Ecto neural progenitor cell (in vitro differentiated cells): Measurements from ENCODE around the gene C1orf52.

ENCODE experiments used
- DNase-seq: peaks from one replicate; pipeline ENCODE4 v3.0.0-alpha.2; 2018; ENCODE audit warnings: low spot score

The C1orf52 gene

DNA sequence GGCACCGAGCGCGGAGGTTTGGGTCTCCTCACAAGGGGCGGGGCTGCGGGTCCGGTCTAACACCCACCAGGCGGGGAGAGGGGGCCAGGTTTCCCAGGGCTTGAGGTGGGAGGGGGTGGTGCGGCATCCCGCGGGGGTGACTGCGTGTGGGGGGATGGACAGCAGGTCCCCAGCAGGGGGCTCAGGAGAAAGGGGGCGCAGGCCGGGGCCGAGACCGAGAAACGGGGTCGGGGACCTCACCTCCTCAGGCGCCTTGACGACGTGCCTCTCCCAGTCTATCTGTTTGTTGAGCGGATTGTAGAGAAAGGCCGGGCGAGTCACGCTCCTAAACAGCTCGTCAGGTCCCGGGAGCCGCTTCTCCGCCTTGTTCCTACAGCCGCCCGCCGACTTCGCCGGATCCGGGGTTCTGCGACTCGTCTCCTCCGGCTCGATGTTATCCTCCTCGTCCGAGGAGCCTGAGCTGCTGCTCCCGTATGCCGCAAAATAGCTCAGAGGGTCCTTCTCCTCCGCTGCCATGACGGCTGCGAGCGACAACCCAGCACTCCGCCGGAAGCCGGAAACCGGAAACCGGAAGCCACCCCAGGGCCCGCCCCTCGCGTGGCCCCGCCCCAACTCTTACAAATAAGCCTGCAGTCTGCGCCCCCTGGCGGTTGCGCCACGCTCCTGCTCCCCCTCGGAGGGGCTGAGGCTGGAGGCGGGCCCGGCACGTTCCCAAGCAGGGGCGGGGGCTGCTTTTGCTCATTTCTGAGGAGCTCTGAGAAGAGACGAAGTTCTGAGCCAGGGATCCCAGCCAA is at the start of gene C1orf52:
Gene C1orf52 (minus strand): TSS at position 545 of the 794 bp plus-strand sequence. CDS start 29 bp downstream, at position 516.
- peak; percentile 99 for DNase-seq

DNA sequence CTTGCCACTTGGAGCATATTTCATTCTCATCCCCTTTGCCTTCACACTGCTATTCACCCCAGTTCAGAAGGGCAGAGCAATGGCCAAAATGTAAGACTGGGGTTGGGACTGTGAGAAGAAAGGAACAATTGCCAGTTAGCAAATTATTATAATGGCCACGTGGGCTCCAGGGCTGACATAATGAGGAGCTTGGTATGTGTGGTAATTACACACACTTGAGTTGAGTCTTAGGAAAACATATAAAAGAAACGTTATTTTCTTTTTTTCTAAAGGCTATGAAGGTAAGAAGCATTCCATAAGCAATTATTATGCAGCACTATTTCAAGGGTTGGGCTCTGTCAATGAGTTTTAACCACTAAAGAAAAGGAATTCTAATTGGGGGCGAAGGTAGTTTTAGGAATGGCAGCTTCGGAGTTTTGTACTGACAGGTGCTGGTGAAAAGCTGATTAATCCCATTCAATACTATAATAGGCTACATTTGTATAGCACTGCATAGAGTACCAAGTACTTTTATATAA is 49.4 kb upstream of the C1orf52 start:
- DNase-seq, result no peak

DNA sequence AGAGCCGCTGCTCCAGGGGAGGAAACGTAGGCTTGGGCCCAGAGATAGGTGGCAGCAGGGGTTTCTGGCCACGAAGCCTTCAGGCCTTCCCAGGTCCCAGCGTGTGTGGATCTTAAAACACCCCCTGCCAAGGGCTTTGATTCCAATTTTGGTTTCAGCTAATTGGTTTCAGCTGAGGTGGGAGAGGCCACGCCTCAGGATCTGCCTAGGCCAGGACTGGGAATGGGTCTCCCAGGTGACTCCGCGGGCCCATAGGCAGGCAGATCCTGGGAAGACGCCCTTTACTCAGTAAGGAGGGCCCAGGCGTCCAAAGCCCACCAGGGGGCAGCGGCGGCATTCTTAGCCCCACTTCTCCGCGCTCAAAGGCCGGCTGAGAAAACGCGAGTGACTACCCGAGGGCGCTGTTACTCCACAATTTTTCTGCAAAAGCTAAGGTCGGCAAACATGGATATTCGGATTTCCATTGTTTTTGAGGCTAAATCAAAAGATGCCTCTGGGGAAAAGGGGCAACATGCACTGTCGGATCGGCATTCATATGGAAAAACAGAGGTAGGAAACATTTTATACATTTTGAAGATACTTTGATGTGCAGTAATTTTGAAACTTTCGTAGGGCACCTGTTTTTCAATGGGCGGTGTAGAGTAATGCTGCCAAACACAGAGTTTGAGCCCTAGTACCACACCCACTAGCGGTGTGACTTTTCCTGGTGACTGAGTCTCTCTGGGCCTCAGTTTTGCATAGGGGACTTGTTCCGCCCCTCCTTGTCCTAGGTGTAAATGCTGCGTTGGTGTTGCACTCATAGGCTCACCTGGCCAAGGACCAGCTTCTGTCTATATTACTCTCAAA is 48.7 kb upstream of the C1orf52 start:
- peak; percentile 91 for DNase-seq

DNA sequence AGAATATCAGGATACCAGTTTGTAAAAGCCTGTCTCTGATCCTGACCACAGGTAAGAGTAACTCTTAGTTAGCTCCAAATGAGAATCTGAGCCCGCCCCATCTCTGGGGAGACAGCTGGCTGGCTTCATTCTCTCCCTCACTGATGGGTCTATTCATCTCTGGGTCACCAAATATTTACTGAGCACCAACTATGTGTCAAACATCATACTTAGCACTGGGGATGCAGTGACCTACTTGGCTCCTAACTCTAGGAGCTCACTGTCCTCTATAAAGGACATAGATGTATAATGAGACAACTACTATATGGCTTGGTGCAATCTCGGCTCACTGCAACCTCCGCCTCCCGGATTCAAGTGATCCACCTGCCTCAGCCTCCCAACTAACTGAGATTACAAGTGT is 46.8 kb upstream of the C1orf52 start:
- DNase-seq, result no peak

DNA sequence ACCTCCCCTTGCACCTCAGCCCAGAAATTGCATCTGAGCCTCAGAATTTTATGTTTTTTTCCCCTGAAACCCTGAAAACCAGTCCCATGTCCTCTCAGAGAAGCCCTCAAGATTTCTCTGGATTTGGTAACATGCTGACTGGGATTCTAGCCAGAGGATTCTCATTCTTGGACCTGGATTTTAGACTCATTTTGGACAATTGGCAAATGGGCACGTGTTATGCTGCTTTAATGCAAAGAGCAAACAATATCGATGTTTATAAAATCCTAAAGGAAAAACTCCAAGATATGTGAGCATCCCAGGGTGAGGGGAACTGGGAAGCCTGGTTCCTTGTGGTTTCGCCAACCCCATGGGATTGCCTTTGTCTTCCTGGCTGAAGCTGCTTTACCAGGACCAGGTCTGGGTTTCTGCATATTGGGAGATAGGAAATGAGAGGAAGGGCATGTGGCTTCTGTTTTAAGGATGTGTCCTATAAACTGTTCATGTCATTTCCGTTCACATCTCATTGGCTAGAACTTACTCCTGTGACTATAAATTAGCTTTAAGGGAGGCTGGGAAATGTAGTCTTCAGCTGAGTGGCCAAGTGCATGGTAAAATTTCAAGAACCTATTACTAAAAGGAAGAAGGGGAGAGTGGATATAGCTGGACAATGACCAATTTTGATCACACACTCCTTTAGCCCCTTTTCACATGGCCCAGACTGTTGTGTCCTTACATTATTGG is 44.1 kb upstream of the C1orf52 start:
- DNase-seq, result no peak

DNA sequence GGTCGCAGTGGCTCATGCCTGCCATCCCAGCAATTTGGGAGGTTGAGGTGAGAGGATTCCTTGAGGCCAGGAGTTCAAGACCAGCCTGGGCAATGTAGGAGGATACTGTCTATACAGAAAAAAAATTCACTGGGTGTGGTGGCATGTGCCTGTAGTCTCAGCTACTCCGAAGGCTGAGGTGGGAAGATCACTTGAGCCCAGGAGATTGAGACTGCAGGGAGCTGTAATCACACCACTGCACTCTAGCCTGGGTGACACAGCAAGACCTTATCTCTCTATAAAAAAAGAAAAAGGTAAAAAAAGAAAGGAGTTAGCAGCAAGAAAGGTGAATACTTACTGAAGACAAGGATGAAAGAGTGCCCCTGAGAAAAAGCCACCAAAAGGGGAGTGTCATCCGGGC is 40.7 kb upstream of the C1orf52 start:
- no peak for DNase-seq

DNA sequence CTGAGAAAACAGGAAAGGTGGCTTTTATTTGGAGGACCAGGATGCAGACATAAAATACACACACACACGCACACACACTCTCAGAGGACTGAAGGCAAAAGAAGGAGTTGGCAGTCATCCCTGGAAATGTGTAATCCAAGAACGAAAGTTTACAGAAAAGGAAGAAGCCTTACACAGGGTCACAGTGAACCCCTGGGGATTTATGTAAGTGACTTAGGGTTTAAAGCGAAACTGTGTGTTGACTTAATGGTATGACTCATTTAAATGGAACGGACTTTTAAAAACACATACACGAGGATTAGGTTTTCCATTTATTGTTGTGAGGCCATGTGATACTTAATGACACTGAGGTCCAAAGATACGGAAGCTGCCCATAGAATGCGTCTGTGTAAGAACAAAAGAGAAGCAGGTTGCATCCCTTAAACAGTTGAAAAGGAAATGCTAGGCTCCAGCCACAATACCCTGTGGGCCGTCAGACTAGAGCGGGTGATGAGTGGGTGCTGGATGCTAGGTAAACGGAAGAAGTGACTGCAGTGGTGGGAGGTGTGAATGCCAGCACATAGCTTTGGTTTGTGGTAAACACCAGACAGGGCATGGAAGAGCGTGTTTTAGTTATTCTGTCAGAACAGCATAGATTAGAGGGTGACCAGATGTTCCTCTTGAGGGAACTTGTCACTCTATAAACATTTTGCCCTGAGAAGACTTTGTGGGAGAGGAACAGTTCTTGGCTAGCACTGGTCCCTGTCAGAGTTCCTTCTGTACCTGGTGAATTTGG is 38.6 kb upstream of the C1orf52 start:
- DNase-seq, result no peak

DNA sequence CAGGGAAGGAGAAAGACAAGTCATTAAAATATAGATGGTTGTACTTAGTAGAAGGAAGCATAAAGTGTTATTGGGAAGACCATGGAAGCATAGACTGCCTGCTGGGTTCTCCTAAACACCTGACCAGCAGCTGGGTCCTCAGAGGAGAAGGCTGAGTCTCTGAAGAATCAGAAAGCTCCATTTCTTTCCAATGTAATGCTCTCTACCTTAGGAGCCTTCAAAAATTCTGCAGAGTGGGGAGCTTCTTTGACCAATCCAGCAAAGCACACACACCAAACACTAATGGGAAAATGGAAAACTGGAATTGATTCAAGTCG is 38.0 kb upstream of the C1orf52 start:
- DNase-seq, result no peak

DNA sequence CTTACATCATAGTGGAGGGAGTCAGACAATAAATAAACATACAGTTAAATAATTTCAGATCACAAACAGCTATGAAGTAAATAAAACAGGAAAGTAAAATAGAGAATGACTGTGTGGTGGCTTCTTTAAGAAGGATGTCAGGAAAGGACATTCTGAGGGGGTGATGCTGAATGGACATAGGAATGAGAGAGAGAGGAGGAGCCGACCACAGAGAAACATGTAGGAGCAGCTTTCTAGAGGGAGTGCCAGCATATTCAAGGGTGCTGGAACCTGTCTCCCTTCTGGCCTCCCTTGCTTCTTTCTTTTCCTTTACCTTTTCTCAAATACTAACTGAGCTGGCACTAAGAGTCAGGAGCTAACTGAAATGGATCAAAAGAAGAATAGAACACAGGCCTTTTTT is 37.5 kb upstream of the C1orf52 start:
- DNase-seq, result no peak

DNA sequence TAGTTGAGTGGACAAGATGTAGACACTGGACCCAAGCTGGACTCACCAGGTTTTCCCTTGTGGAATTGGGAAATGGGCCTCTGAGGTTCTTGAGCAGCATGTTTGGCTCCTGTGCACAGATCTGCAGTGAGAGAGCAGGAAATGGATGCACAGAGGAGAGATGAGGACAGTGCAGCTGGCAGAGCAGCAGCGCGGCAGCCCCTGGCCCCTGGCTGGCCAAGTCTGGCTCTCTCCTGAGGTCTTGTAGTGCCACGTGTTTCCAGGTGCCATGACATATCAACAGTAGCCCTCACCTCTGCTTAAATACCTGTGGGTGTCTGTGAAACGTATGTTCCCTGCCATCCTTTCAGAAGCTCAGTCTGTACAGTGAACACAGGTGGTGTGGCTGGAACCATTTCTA is 36.2 kb upstream of the C1orf52 start:
- no peak for DNase-seq

DNA sequence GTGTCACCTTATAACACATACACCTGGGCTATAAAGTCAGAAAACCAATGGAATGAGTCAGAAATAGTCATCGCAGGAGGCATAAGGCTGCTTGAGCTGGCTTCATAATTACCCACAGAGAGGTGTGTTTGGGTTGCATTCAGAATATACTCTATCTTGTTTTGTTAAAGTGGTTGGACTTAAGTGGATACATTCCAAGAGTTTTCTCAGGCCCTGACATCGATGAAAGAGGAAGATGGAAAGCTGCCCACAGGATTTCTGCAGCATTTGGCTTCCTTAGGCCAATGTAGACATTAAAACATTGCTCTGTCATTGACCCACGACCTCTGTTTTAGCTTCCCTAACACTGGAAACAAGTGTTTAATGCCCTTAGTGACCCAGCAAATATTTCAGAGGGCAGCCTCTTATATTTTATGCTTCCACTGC is 35.6 kb upstream of the C1orf52 start:
- no peak for DNase-seq

DNA sequence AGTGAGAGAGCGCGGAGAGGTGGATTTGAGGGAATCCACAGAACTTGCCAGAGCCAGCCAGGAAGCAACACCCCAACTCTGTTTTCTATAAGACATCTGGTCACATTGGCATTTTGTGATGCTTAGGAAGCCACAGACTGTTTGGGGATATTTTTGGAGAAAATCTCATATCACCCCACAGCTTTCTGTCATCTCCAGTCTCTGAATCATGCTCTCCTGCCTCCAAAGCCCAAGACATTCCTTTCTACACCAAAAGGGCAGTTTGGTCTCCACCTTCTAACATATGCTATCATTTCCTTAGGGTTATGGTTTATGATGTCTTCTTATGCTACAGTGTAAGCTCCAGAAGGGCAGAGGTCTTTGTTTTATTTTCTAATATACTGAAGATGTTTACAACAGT is 31.4 kb upstream of the C1orf52 start:
- DNase-seq, result no peak

DNA sequence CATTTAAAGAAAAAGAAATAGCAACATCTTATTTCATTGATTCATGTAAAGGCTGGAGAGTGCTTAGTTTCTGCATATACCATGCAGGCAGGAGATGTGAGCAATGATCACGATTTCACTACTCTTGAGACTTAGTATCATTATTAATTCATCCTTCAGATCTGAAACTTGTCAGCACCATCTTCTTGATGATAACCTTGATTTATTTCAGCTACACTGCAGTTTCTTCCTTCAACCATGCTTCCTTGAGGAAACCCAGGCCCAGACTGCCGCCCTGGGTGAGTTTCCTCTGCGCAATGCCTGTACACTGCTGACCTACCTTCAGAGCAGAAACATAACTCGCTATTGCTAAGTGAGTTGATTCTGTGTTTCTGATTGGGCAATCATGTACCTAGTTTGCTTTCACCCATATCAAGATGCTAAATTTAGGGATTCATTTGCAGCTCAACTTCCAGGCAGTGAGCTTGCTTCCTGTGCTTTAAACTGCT is 30.4 kb upstream of the C1orf52 start:
- DNase-seq, result no peak

DNA sequence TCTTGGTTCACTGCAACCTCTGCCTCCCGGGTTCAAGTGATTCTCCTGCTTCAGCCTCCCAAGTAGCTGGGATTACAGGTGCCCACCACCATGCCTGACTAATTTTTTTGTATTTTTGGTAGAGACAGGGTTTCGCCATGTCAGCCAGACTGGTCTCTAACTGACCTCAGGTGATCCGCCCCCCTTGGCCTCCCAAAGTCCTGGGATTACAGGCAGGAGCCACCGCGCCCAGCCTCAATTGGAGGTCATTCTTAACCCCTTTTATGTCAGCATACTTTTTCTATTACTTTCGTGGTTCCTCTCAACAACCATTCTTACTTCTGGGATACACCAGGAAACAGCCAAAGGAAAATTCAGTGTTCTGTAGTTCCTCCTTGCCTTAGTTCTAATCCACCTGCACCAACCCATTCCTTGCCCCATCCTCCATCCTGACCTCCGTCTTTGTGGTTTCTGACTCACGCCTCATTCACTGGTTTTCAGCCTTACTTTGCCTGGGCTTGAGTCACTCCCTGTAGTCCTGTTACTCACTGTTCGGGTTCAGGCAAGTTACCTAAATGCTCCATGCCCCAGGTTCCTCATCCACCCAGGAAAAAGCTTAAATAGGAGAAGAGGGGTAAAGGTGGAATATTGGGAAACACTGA is 29.9 kb upstream of the C1orf52 start:
- DNase-seq, result no peak

DNA sequence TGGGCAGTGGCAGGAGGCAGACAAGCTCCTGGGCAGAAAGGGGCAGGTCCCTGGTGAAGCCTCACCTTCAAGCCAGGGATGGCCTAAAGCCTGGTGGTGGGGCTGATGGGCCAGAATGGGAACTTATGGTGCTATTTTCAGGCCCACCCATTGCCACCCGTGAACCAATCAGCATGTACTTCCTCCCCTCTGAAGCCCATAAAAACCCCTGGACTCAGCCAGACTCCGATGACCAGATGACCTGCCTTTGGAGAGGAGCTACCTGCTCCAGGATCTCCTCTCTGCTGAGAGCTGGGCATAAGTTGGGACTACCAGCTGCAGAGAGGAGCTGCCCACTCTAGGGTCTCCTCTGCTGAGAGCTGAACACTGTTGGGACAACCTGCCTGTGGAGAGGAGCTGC is 24.7 kb upstream of the C1orf52 start:
- DNase-seq, result no peak

DNA sequence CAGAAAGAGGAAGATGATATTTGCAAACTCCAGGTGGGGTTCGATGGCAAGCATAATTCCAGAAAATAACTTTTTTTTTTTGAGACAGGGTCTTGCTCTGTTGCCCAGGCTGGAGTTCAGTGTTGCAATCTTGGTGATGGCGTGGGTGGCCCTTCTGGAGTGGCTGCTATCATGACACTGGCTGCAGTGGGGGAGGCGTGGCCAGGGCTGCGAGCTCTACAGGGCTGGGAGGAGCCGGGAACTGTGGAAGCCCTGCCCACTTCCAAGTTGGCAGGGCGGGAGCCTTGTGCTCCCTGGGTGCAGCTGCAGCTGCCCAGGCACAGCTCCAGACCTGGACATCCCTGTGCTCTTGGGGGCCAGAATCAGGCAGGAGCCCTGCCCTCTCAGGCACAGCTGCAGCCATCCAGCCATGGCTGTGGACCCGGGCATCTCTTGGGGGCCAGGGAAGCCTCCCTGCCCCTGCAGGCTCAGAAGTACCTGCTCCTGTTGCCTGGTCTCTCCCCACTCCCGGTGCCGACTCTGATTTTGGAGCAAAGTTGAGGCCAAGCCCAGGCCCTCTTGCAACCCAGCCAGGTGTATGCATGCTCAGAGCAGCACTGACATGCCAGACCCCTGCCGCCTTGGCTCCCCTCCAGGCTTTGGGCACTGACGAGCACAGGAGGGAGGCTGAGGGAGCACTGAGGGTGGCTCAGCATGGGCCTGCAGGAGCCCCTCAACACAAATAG is 24.2 kb upstream of the C1orf52 start:
- no peak for DNase-seq

DNA sequence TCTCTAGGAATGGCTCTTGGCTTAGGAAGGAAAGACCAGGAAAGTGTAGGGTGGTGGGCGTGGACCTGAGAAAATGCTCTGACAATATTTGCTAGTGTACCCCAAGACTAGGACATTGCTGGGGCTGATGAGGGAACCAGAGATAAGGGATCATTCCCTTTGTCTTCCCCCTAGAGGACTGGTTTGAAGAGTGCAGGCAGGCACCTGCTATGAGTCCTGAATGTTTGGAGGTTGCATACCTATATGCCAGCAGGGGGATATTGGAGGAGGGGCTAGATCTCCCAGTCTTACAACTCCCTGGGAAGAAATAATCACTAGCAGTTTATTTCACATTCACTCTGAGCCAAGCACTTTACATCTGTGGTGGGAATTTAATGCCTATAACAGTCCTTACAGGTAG is 23.0 kb upstream of the C1orf52 start:
- DNase-seq, result no peak

DNA sequence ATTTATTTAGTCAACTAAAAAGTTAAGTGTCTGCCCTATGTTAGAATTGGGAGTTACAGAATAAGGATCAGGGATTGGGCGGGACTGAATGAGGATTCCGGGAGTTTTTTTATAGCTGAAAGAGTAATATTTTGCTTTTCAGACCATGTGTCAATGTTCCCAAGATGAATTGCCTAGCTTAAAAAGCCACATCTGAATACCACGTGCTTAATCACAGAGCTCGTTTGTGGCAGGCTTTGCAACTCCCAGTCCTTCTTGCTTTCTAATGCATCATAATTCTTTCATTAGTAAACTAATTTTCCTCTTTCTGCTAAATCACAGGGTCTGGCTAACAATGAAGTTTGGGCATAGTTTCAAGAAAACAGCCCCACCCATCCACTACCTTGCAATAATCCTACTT is 21.2 kb upstream of the C1orf52 start:
- no peak for DNase-seq

DNA sequence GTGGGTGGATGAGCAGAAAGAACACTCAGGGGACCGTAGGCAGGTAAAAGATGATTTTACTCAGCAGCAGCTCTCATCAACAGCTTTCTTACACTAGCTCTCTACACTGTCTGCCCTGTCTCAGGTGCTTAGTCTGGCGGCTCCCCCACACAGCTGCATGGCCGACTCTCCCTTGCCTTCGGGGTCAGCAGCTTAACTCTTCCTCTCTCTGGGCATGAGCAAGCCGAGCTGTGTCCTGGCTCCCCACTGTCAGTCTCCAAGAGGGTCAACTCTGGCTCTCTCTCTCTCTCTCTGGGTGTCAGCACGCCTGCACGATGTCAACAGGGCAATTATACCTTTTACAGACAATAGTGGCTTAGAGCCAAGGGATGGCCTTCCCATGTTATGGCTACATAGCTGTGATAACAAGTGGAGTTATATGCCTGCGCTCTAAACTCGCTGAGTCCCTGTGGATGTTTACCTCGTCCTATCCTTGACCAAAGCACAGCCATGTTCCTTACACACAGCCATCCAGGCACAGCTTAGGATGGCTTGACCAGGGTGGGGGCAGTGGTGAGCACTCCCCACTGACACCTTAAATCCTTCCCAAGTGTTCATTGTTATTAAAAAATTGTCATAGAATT is 20.1 kb upstream of the C1orf52 start:
- no peak for DNase-seq

DNA sequence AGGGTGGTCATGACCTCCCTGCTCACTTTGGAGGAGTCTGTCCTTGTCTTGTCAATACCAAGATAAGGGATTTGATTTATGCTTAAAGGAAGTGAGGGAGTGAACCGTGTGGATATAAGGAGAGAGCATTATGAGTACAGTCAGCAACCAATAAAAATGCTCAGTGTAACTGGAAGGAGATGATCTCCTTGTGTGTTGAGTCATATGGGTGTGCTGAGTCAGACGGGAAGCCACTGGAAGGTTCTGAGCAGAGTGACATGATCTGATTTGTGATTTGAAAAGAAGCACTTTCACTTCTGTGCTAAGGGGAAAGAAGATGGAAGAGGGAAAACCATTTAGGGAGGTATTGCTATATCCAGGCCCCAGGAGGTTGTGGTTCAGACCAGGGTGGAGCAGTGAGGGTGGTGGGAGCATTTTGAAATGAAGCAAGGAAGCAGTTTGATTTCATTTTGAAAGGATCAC is 19.4 kb upstream of the C1orf52 start:
- DNase-seq, result no peak
